Measurements from ENCODE around the gene CHCHD1. TPM values are rescaled to one million over a fixed set of nuclear protein-coding genes. Genes with fewer than 3 reads are reported as not detected.
"Not testable (repeated sequence)": the region's sequence is repeated elsewhere in the genome, so short reads cannot be mapped to it uniquely, and the experiment has no call there.

Gene CHCHD1
- polyA plus RNA-seq, 3 donors, result 47.1 to 51.8 (median 50.2) TPM

GRCh38 chr10:73809061-73809818 is 27.4 kb downstream of the CHCHD1 start:
- DNase-seq (ENCODE audit: low read depth in 3 of 3, low spot score in 2 of 3), result no peak

GRCh38 chr10:73810358-73810734 is 28.5 kb downstream of the CHCHD1 start:
- DNase-seq (ENCODE audit: low read depth in 3 of 3, low spot score in 2 of 3), result no peak

- no peak for DNase-seq (ENCODE audit: low read depth in 3 of 3, low spot score in 2 of 3)
Measured at GRCh38 chr10:73810735-73811465, 29.1 kb downstream of the CHCHD1 start.

GRCh38 chr10:73812657-73813056 is 30.8 kb downstream of the CHCHD1 start:
- DNase-seq (ENCODE audit: low read depth in 3 of 3, low spot score in 2 of 3), result no peak

- no peak for DNase-seq (ENCODE audit: low read depth in 3 of 3, low spot score in 2 of 3)
Measured at GRCh38 chr10:73813333-73813732, 31.5 kb downstream of the CHCHD1 start.

- DNase-seq (ENCODE audit: low read depth in 3 of 3, low spot score in 2 of 3), result no peak
Measured at GRCh38 chr10:73814276-73814895, 32.5 kb downstream of the CHCHD1 start.

- no peak for DNase-seq (ENCODE audit: low read depth in 3 of 3, low spot score in 2 of 3)
Measured at GRCh38 chr10:73814896-73815718, 33.3 kb downstream of the CHCHD1 start.

- DNase-seq (ENCODE audit: low read depth in 3 of 3, low spot score in 2 of 3), result no peak
Measured at GRCh38 chr10:73815719-73816030, 33.8 kb downstream of the CHCHD1 start.

- DNase-seq (ENCODE audit: low read depth in 3 of 3, low spot score in 2 of 3), result no peak
Measured at GRCh38 chr10:73816917-73817729, 35.3 kb downstream of the CHCHD1 start.

GRCh38 chr10:73817826-73818225 is 36.0 kb downstream of the CHCHD1 start:
- no peak for DNase-seq (ENCODE audit: low read depth in 3 of 3, low spot score in 2 of 3)

GRCh38 chr10:73818402-73818801 is 36.6 kb downstream of the CHCHD1 start:
- DNase-seq (ENCODE audit: low read depth in 3 of 3, low spot score in 2 of 3), result no peak

GRCh38 chr10:73819081-73819480 is 37.2 kb downstream of the CHCHD1 start:
- no peak for DNase-seq (ENCODE audit: low read depth in 3 of 3, low spot score in 2 of 3)

- no peak for DNase-seq (ENCODE audit: low read depth in 3 of 3, low spot score in 2 of 3)
Measured at GRCh38 chr10:73819513-73820093, 37.8 kb downstream of the CHCHD1 start.

- no peak for DNase-seq (ENCODE audit: low read depth in 3 of 3, low spot score in 2 of 3)
Measured at GRCh38 chr10:73823391-73823790, 41.5 kb downstream of the CHCHD1 start.

- no peak for DNase-seq (ENCODE audit: low read depth in 3 of 3, low spot score in 2 of 3)
Measured at GRCh38 chr10:73824146-73824725, 42.4 kb downstream of the CHCHD1 start.

- DNase-seq (ENCODE audit: low read depth in 3 of 3, low spot score in 2 of 3), result no peak
Measured at GRCh38 chr10:73827346-73828089, 45.7 kb downstream of the CHCHD1 start.

- no peak for DNase-seq (ENCODE audit: low read depth in 3 of 3, low spot score in 2 of 3)
Measured at GRCh38 chr10:73828161-73828560, 46.3 kb downstream of the CHCHD1 start.

- not testable (repeated sequence) for DNase-seq (ENCODE audit: low read depth in 3 of 3, low spot score in 2 of 3)
Measured at GRCh38 chr10:73829090-73829489, 47.2 kb downstream of the CHCHD1 start.
